SU-DHL-6 (cell line): ENCODE measurements around the gene CHSY1.

Source experiments
- H2AFZ ChIP-seq: fragments of 200-600 bp; sonication (generic); 2 replicates; pipeline ENCODE4 v1.6.1; 2014; ENCODE audit warnings: low read depth, mild to moderate bottlenecking, moderate library complexity, mixed read lengths, antibody characterized with exemption, low read length; ENCODE audit not compliant: severe bottlenecking
- H3F3A ChIP-seq: fragments of 200-600 bp; shearing (Covaris generic); 2 replicates; pipeline ENCODE4 v1.6.0; 2016; ENCODE audit warnings: antibody characterized with exemption, mild to moderate bottlenecking; ENCODE audit not compliant: insufficient read depth
- H3K27ac ChIP-seq: fragments of 200-600 bp; sonication (generic); 2 replicates; pipeline ENCODE4 v1.5.1; 2016; ENCODE audit warnings: low read depth, mild to moderate bottlenecking, low read length, moderate library complexity, mixed read lengths
- H3K27me3 ChIP-seq: fragments of 200-600 bp; sonication (generic), shearing (Covaris generic); 2 replicates; pipeline ENCODE4 v1.6.0; 2014; ENCODE audit warnings: mild to moderate bottlenecking, low read length
- H3K36me3 ChIP-seq: fragments of 200-600 bp; sonication (generic); 2 replicates; pipeline ENCODE4 v1.6.1; 2014; ENCODE audit warnings: mild to moderate bottlenecking, low read length, mixed read lengths
- H3K4me2 ChIP-seq: fragments of 300-600, 200-600 bp; shearing (Covaris generic), sonication (generic); 2 replicates; pipeline ENCODE4 v1.6.0; 2014; ENCODE audit warnings: low read length, low read depth, mild to moderate bottlenecking; ENCODE audit not compliant: poor library complexity, severe bottlenecking
- H3K4me3 ChIP-seq: fragments of 200-600 bp; sonication (generic); 2 replicates; pipeline ENCODE4 v1.5.1; 2014; ENCODE audit warnings: antibody characterized with exemption, low read length, mild to moderate bottlenecking, mixed read lengths; ENCODE audit not compliant: insufficient read depth, poor library complexity, severe bottlenecking
- H3K79me2 ChIP-seq: fragments of 200-600 bp; sonication (generic); 2 replicates; pipeline ENCODE4 v1.6.1; 2014; ENCODE audit warnings: mild to moderate bottlenecking, low read length, moderate library complexity; ENCODE audit not compliant: insufficient read depth
- H3K9ac ChIP-seq: fragments of 200-600 bp; sonication (generic); 2 replicates; pipeline ENCODE4 v1.7.0; 2014; ENCODE audit warnings: mild to moderate bottlenecking, low read length
- H3K9me2 ChIP-seq: fragments of 200-600 bp; sonication (generic); replicated peaks from 2 replicates; pipeline ENCODE4 v1.6.1; 2014; ENCODE audit warnings: low read length; ENCODE audit not compliant: insufficient read depth
- H3K9me3 ChIP-seq: fragments of 200-600 bp; sonication (generic); 2 replicates; pipeline ENCODE4 v1.6.1; 2014; ENCODE audit warnings: low read length, mixed read lengths; ENCODE audit not compliant: insufficient read depth
- H4K20me1 ChIP-seq: fragments of 200-600 bp; sonication (generic); 2 replicates; pipeline ENCODE4 v1.6.1; 2014; ENCODE audit warnings: low read depth, mild to moderate bottlenecking, antibody characterized with exemption, low read length, moderate library complexity, mixed read lengths
- CTCF ChIP-seq: fragments of 200-600 bp; sonication (generic); IDR thresholded peaks from one replicate; pipeline ENCODE4 v1.5.1; 2017; ENCODE audit warnings: antibody characterized with exemption, mild to moderate bottlenecking, low read length, moderate library complexity; ENCODE audit not compliant: insufficient read depth, poor library complexity, severe bottlenecking
- EZH2phosphoT487 ChIP-seq: fragments of 200-600 bp; sonication (generic), shearing (Covaris generic); conservative IDR thresholded peaks from 2 replicates; pipeline ENCODE4 v1.6.1; 2018; ENCODE audit warnings: mild to moderate bottlenecking, antibody characterized with exemption, low read length, moderate library complexity, mixed read lengths

Gene CHSY1

DNA sequence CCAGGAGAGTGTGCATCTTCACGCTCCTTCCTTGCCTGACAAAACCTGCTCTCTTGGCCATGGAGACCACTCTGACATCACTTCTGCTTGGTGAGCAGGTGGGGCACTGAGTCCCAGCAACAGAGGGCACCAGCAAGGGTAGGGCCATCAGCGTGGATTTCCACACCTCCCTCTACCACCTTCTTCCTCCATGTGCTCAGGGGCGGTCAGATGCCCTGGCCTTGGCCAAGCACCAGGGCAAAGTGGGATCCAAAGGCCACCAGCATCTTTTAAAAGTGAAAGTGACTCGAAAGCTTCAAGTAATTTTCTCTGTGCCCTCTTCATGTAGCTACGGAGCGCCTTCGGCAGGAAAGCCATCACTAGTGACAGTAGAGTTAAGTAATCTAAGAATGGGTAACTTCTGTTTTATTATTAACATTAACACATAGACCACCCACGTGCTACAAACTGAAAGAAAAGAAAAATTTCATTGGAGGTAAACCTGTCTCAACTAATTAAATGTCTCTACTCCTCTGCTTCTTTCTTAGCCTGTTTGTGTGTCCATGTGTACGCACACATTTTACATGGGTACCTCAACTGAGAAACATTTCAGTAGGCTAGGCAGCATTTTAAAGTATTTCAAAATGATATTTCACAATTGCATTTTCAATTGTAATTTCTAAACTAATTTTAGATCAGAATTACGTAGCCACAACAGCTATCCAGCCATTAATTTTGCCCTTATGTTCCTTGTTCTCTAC, 57.9 kb downstream of the CHSY1 start:
- Histone ChIP-seq H3F3A (no peaks in the 10 kb centered on the region), H4K20me1 (0 out of 2 replicates have a peak, but pooled peaks cover 24% of the 10 kb centered on the region)

DNA sequence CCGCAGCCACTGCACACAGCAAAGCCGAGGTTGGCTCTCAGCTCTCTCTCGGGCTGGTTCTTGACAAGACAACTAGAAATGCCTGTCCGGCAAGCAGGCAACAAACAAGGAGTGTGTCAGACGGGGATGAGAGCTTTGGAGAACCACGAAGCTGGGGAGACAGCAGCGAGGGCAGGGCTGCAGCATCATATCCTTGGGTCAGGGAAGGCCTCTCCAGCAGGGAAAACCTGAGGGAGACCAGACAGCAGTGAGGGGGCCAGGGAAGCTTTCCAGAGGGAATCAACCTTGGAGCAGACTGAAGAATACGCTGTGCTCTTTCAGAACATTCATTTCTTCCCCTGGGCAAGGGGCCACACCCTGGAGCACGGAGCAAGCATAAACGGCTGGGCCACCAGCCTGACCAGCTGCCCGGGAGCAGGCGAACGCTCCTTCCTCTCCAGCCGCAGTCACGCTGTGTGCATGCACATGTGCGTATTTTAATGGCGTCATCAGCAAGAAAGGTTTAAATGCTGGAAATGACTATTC, 58.7 kb downstream of the CHSY1 start:
- no peaks in the 10 kb centered on the region for H3K27me3 ChIP-seq
- peaks cover 64% of the 10 kb centered on the region for H3K79me2 ChIP-seq
- no peak overlapping the region for H3K4me2 ChIP-seq
- no peaks in the 10 kb centered on the region for H3K9me2 ChIP-seq
- no peaks in the 10 kb centered on the region for H3F3A ChIP-seq
- 0 out of 2 replicates have a peak, but pooled peaks cover 21% of the 10 kb centered on the region for H4K20me1 ChIP-seq
- H3K4me3 ChIP-seq = no peak overlapping the region
- no peaks in the 10 kb centered on the region for H3K9me3 ChIP-seq
- TF ChIP-seq CTCF (no peak), EZH2phosphoT487 (no peak)
- no peaks in the 10 kb centered on the region for H3K36me3 ChIP-seq
- H2AFZ ChIP-seq = no peak overlapping the region
- H3K27ac ChIP-seq = no peak overlapping the region
- H3K9ac ChIP-seq = no peak overlapping the region

More for the DNA sequence above, 57.9 kb downstream of the CHSY1 start:
- Histone ChIP-seq H3K36me3 (no peaks in the 10 kb centered on the region), H3K27ac (no peak overlapping the region), H3K4me3 (no peak overlapping the region), H3K9ac (no peak overlapping the region), H2AFZ (no peak overlapping the region), H3K9me2 (no peaks in the 10 kb centered on the region), H3K4me2 (no peak overlapping the region), H3K27me3 (no peaks in the 10 kb centered on the region), H3K9me3 (no peaks in the 10 kb centered on the region), H3K79me2 (peaks cover 66% of the 10 kb centered on the region)
- TF ChIP-seq EZH2phosphoT487 (no peak), CTCF (no peak)

- Histone ChIP-seq H3K4me2 (no peak overlapping the region), H3K79me2 (peaks cover 63% of the 10 kb centered on the region), H4K20me1 (0 out of 2 replicates have a peak, but pooled peaks cover 13% of the 10 kb centered on the region), H3K9ac (no peak overlapping the region), H3K9me3 (no peaks in the 10 kb centered on the region), H3K9me2 (no peaks in the 10 kb centered on the region), H3K4me3 (no peak overlapping the region), H3K36me3 (no peaks in the 10 kb centered on the region), H3K27me3 (no peaks in the 10 kb centered on the region), H3F3A (no peaks in the 10 kb centered on the region), H3K27ac (no peak overlapping the region), H2AFZ (no peak overlapping the region)
- TF ChIP-seq EZH2phosphoT487 (no peak), CTCF (no peak)
Measured at GRCh38 chr15:101192081-101192480, 59.8 kb downstream of the CHSY1 start.
